ENCODE measurements around the gene TNKS2. TPM values are rescaled to one million over a fixed set of nuclear protein-coding genes. Genes with fewer than 3 reads are reported as not detected.

The TNKS2 gene
- total RNA-seq, 1 donor from 2014 or later, result 47.7 TPM

DNA sequence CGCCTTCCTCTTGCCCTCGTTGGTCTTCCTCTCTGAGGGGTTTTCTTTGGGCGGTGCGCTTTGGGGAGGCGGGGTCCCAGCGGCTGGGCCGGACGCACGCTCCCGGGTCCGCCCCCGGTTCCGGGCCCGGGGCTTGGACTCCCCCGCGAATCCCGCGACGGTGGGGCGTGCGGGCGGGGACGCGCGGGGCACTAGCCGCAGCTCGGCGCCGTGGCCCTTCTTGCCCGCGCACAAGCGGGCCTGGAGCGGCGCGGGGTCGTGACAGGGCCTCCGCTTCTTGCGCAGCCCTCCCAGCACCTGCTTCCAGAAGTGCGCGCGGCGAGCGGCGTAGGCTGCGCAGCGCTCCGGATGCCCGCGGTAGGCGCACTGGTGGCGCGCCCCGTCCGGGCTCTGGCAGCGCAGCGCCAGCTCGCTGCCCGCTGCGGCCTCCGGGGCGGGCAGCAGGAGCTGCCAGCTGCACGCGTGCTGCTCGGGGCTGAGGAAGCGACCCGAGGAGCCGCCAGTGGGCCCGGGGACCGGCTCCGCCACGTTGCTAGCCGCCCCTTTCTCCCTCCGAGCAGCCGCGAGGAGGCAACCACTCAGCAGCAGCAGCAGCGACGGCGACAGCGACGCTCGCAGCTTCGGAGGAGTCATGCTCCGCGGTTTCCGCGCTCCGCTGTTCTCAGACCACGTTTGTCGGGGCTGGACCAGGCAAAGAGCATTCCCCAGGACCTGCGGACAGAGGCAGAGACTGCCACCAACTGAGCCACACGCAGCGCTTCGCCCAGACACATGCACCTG lies 110.3 kb downstream of the TNKS2 start:
- DNase-seq (ENCODE audit: low spot score), result peak; percentile 83

- peak; percentile 81 for DNase-seq (ENCODE audit: low spot score)
Measured at GRCh38 chr10:91909117-91909677, 111.0 kb downstream of the TNKS2 start, which contains the start of gene FGFBP3. Gene FGFBP3, minus strand, starts transcription at chr10:91909486. Its CDS starts 517 bp downstream, at chr10:91908969.

DNA sequence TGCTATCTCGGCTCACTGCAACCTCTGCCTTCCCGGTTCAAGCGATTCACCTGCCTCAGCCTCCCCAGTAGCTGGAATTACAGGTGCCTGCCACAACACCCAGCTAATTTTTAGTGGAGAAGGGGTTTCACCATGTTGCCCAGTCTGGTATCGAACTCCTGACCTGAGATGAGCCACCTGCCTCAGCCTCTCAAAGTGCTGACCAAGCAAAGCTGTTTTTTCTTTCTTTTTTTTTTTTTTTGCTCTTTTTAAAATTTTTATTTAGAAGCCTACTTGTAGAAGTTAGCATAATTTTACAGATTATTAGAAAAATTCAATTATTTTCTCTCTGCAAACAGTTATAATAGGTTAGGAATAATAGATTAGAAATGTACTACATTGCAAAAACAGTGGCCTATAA lies 112.2 kb downstream of the TNKS2 start:
- no peak for DNase-seq (ENCODE audit: low spot score)

Other genes starting within 250 kb of the TNKS2 start
- gene PPP1R3C, start 165.4 kb upstream of the TNKS2 start, total RNA-seq (ENCODE audit: insufficient read depth, low replicate concordance), result 189 TPM
- 1.2 TPM for gene FGFBP3, start 111.1 kb downstream of the TNKS2 start, total RNA-seq (ENCODE audit: insufficient read depth, low replicate concordance)
- gene BTAF1, start 125.3 kb downstream of the TNKS2 start, total RNA-seq (ENCODE audit: insufficient read depth, low replicate concordance), result 65.0 TPM